Measurements from ENCODE around the gene TOX2.
A peak's percentile ranks its signal among the peaks of the same experiment; 100 is the strongest.

Gene TOX2

GRCh38 chr20:43914311-43915210 lies at the start of gene TOX2:
Gene TOX2 (plus strand): TSS chr20:43914852. CDS start chr20:43914892, 40 bp downstream.
- no peak for DNase-seq (ENCODE audit: low spot score)

- DNase-seq (ENCODE audit: low spot score): no peak
These were observed 46.6 kb upstream of the TOX2 start for GRCh38 chr20:43868091-43868490.

- no peak for DNase-seq (ENCODE audit: low spot score)
These were observed 44.2 kb upstream of the TOX2 start for GRCh38 chr20:43870484-43870883.

GRCh38 chr20:43878776-43879175 lies 35.9 kb upstream of the TOX2 start:
- DNase-seq (ENCODE audit: low spot score): no peak

- DNase-seq (ENCODE audit: low spot score): no peak
These were observed 20.7 kb upstream of the TOX2 start for GRCh38 chr20:43893930-43894329.

- DNase-seq (ENCODE audit: low spot score): no peak
These were observed 20.2 kb upstream of the TOX2 start for GRCh38 chr20:43894491-43894890.

- DNase-seq (ENCODE audit: low spot score): no peak
These were observed 19.4 kb upstream of the TOX2 start for GRCh38 chr20:43895235-43895634.

- no peak for DNase-seq (ENCODE audit: low spot score)
These were observed 15.2 kb upstream of the TOX2 start for GRCh38 chr20:43899274-43900120.

GRCh38 chr20:43900121-43900466 lies 14.6 kb upstream of the TOX2 start:
- DNase-seq (ENCODE audit: low spot score): no peak

- no peak for DNase-seq (ENCODE audit: low spot score)
These were observed 14.2 kb upstream of the TOX2 start for GRCh38 chr20:43900496-43900895.

- DNase-seq (ENCODE audit: low spot score): no peak
These were observed 13.4 kb upstream of the TOX2 start for GRCh38 chr20:43901296-43901695.

- DNase-seq (ENCODE audit: low spot score): no peak
These were observed 10.5 kb upstream of the TOX2 start for GRCh38 chr20:43903953-43904826.

- peak; percentile 10 for DNase-seq (ENCODE audit: low spot score)
These were observed 9.8 kb upstream of the TOX2 start for GRCh38 chr20:43904827-43905177.

- DNase-seq (ENCODE audit: low spot score): no peak
These were observed 8.1 kb upstream of the TOX2 start for GRCh38 chr20:43906505-43907034.

- no peak for DNase-seq (ENCODE audit: low spot score)
These were observed 5.4 kb upstream of the TOX2 start for GRCh38 chr20:43909211-43909610.

GRCh38 chr20:43909720-43910119 lies 4.9 kb upstream of the TOX2 start:
- no peak for DNase-seq (ENCODE audit: low spot score)

GRCh38 chr20:43910564-43910963 lies 4.1 kb upstream of the TOX2 start:
- DNase-seq (ENCODE audit: low spot score): no peak

- DNase-seq (ENCODE audit: low spot score): no peak
These were observed 3.6 kb upstream of the TOX2 start for GRCh38 chr20:43911066-43911465.

GRCh38 chr20:43913291-43914025 lies 1.2 kb upstream of the TOX2 start:
- no peak for DNase-seq (ENCODE audit: low spot score)

GRCh38 chr20:43915211-43916072 lies 790 bp downstream of the TOX2 start:
- DNase-seq (ENCODE audit: low spot score): no peak
